ENCODE measurements around the gene ST7. TPM values are rescaled to one million over a fixed set of nuclear protein-coding genes. Genes with fewer than 3 reads are reported as not detected.

The ST7 gene
- polyA plus RNA-seq, 2 of the 4 experiments (the other 2 are of a cell fraction): 16.2 to 26.0 TPM

DNA sequence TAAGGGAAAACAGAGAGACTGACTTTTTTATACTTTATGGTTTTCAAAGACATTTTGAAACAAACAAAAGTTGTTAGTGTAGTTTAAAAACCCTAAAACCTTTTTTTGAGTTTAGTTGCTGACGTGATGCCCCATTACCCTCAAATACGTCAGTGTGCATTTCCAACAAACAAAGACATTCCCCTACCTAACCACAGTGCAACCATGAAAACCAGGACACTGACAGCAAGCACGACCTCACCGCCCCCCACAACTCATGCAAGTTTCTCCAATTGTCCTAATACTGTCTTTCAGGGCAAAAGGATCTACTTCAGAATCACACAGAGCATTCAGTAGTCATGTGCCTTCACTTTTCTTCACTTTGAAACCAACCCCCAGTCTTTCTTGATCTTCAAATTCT lies 294.5 kb downstream of the ST7 start:
- DNase-seq (ENCODE audit: low read depth in 1 of 2, low spot score in 1 of 2): no peak
- TF ChIP-seq FOSL2 (IDR thresholded peaks at IDR 0.05) (no peak), FOSL2 (CRISPR knock-in tag; IDR thresholded peaks at IDR 0.05) (no peak), RAD21 (conservative IDR thresholded peaks at IDR 0.05 in 1 of 2, IDR thresholded peaks at IDR 0.05 in 1 of 2) (no peak), ESRRA (IDR thresholded peaks at IDR 0.05; ENCODE audit: borderline replicate concordance, low read length) (no peak), SMC3 (IDR thresholded peaks at IDR 0.05) (no peak), TFCP2L1 (CRISPR knock-in tag; IDR thresholded peaks at IDR 0.05) (no peak), SREBF2 (IDR thresholded peaks at IDR 0.05) (no peak), ZSCAN20 (CRISPR knock-in tag; IDR thresholded peaks at IDR 0.05) (no peak), ZNF302 (CRISPR knock-in tag; IDR thresholded peaks at IDR 0.05) (no peak), RCOR1 (IDR thresholded peaks at IDR 0.05; ENCODE audit: low read depth, low read length) (no peak), KDM1A (IDR thresholded peaks at IDR 0.05; ENCODE audit: low read depth) (no peak), KDM5A (IDR thresholded peaks at IDR 0.05) (no peak), CHD2 (IDR thresholded peaks at IDR 0.05; ENCODE audit: low read length, partially characterized antibody) (no peak)
- TF ChIP-seq, protein P1, sequence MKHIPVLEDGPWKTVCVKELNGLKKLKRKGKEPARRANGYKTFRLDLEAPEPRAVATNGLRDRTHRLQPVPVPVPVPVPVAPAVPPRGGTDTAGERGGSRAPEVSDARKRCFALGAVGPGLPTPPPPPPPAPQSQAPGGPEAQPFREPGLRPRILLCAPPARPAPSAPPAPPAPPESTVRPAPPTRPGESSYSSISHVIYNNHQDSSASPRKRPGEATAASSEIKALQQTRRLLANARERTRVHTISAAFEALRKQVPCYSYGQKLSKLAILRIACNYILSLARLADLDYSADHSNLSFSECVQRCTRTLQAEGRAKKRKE (CRISPR knock-in tag; IDR thresholded peaks at IDR 0.05; ENCODE audit: low read depth): no peak
- TF ChIP-seq, protein P2, sequence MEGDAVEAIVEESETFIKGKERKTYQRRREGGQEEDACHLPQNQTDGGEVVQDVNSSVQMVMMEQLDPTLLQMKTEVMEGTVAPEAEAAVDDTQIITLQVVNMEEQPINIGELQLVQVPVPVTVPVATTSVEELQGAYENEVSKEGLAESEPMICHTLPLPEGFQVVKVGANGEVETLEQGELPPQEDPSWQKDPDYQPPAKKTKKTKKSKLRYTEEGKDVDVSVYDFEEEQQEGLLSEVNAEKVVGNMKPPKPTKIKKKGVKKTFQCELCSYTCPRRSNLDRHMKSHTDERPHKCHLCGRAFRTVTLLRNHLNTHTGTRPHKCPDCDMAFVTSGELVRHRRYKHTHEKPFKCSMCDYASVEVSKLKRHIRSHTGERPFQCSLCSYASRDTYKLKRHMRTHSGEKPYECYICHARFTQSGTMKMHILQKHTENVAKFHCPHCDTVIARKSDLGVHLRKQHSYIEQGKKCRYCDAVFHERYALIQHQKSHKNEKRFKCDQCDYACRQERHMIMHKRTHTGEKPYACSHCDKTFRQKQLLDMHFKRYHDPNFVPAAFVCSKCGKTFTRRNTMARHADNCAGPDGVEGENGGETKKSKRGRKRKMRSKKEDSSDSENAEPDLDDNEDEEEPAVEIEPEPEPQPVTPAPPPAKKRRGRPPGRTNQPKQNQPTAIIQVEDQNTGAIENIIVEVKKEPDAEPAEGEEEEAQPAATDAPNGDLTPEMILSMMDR (IDR thresholded peaks at IDR 0.05): no peak
- TF ChIP-seq, protein P3, sequence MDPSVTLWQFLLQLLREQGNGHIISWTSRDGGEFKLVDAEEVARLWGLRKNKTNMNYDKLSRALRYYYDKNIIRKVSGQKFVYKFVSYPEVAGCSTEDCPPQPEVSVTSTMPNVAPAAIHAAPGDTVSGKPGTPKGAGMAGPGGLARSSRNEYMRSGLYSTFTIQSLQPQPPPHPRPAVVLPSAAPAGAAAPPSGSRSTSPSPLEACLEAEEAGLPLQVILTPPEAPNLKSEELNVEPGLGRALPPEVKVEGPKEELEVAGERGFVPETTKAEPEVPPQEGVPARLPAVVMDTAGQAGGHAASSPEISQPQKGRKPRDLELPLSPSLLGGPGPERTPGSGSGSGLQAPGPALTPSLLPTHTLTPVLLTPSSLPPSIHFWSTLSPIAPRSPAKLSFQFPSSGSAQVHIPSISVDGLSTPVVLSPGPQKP (IDR thresholded peaks at IDR 0.05; ENCODE audit: low read depth, low read length): no peak
- TF ChIP-seq, protein P4, sequence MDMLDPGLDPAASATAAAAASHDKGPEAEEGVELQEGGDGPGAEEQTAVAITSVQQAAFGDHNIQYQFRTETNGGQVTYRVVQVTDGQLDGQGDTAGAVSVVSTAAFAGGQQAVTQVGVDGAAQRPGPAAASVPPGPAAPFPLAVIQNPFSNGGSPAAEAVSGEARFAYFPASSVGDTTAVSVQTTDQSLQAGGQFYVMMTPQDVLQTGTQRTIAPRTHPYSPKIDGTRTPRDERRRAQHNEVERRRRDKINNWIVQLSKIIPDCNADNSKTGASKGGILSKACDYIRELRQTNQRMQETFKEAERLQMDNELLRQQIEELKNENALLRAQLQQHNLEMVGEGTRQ (IDR thresholded peaks at IDR 0.05): no peak
- ATAC-seq: no peak
- Histone ChIP-seq H3K4me2 (no peak overlapping the region), H3K4me3 (no peak overlapping the region), H3K4me1 (no peaks in the 10 kb centered on the region), H3K27ac (no peak overlapping the region), H3K9me3 (peaks cover 20% of the 10 kb centered on the region; the same call in 2 of the 3 replicates)
- no peak for FAIRE-seq
- WGBS (ENCODE audit: missing lambda C conversion rate): 56% methylated on average over 4 of the region's 4 CpGs
- POLR2A ChIA-PET: no interaction called here
- CTCF ChIA-PET: interaction anchor here (0.6 kb wide), 1 partner anchor 22 kb away, joined by 3 read pairs; no protein-coding TSS in a partner anchor

DNA sequence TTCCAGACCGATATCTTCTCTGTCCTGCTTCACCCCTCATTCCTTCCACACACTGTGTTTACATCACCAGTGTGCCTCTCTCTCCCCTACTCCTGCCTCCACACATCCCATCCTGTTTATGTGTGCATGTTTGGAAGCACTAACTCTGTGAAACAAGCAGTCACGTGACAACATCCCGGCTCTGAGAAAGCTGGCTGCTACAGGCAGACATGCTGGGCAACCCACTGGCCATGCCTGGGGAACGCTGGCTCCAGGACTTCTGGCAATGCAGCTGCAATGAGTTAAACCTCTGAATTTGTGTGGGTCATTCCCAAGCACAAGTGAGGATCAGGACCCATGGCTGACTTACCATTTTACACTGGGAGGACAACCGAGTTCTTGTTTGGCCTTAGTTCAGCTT lies 295.5 kb downstream of the ST7 start:
- WGBS (ENCODE audit: missing lambda C conversion rate): 33% methylated on average over 5 of the region's 5 CpGs
- DNase-seq (ENCODE audit: low read depth in 1 of 2, low spot score in 1 of 2) (no peak), FAIRE-seq (no peak), ATAC-seq (no peak)
- ChIA-PET POLR2A (no interaction called here), CTCF (interaction anchor here (2.7 kb wide), 1 partner anchor 9 kb away, joined by 8 read pairs; no protein-coding TSS in a partner anchor)
- peaks cover 20% of the 10 kb centered on the region; the same call in 2 of the 3 replicates for H3K9me3 ChIP-seq
- H3K4me2 ChIP-seq: no peak overlapping the region
- H3K27ac ChIP-seq: no peak overlapping the region
- H3K4me3 ChIP-seq: no peak overlapping the region
- TF ChIP-seq POLR2AphosphoS2 (conservative IDR thresholded peaks at IDR 0.05; ENCODE audit: low read length): no peak
- TF ChIP-seq, protein P4 (IDR thresholded peaks at IDR 0.05): peak; percentile 59; the same call in 1 of the 2 replicates
- no peaks in the 10 kb centered on the region for H3K4me1 ChIP-seq
